HPDE6-E6E7 (cell line): ENCODE results near the gene BARX1.

ENCODE experiments used
- DNase-seq: peaks from one replicate; pipeline ENCODE4 v3.0.0; 2011; ENCODE audit warnings: missing footprints; ENCODE audit errors: extremely low spot score

Gene BARX1

GRCh38 chr9:93917121-93917853, 37.9 kb downstream of the BARX1 start:
- DNase-seq: no peak

DNA sequence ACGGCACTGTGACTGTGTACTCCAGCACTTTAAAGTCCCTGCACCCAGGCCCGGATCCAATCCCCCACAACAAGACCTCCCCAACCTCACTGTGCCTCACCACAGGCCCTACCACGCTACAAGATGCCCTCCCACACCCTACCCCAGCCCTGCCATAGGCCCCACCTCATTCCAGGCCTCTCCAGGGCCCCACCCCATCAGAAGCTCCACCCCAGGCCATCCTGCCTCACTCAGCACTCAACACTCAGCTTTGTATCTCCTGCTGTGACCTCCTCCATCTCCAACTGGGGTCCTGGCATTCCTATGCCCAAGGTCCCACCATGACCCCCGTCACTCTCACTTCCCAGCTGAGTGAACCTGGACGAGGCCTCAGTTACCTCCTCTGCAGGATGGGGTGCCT, 38.8 kb downstream of the BARX1 start:
- DNase-seq: no peak

- no peak for DNase-seq
Measured at GRCh38 chr9:93911801-93912554, 43.2 kb downstream of the BARX1 start.

GRCh38 chr9:93911136-93911745, 43.9 kb downstream of the BARX1 start:
- DNase-seq: no peak

DNA sequence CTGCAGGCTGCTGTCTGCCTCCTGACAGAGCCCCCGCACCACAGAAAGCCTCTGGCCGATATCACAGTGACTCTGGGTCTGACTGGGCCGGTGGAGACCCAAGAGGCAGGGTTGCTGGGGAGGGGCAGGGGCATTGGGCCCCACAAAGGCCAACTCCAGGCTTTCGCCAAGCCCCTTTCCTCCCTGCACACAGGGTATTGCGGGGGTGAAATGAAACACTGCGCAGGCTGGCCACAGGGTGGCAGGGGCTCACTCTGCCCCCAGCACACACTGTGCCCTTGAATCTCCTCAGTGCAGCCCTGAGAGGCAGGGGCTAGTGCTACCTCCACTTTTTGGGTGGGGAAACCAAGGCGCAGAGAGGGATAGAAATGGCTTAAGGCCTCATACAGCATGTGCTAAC, 44.6 kb downstream of the BARX1 start:
- DNase-seq: no peak

- DNase-seq: no peak
Measured at GRCh38 chr9:93910196-93910595, 45.0 kb downstream of the BARX1 start.

GRCh38 chr9:93909242-93909616, 45.9 kb downstream of the BARX1 start:
- DNase-seq: no peak

DNA sequence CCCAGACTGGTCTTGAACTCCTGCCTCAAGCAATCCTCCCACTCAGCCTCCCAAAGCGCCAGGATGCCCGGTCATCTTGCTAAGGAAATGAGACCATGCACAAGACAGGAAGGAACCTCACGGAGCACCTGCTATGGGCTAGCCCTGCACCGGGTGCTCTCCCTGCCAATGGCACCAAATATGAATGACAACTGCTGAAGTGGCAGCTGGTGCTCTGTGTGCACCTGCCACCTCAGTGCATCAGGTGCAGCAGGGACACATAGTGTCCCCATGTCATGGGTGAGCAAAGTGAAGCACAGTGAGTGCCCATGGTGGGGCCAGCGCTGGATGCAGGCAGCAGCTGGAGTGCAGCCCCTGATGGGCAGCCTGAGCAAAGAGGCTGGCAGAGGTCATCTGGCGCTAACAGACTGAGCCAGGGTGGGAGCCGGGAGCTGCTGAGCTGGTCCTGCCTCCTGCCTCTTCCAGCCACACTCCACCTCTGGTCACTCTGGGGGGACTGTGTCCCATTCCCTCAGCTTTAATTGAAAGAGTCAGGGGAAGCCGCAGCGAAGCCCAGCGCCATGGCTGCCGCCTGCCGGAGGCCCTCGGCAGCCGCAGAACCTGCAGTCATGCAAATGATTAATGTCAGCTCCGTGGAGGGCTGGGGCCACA, 46.4 kb downstream of the BARX1 start:
- DNase-seq: no peak

- DNase-seq: no peak
Measured at GRCh38 chr9:93907551-93908199, 47.5 kb downstream of the BARX1 start.

DNA sequence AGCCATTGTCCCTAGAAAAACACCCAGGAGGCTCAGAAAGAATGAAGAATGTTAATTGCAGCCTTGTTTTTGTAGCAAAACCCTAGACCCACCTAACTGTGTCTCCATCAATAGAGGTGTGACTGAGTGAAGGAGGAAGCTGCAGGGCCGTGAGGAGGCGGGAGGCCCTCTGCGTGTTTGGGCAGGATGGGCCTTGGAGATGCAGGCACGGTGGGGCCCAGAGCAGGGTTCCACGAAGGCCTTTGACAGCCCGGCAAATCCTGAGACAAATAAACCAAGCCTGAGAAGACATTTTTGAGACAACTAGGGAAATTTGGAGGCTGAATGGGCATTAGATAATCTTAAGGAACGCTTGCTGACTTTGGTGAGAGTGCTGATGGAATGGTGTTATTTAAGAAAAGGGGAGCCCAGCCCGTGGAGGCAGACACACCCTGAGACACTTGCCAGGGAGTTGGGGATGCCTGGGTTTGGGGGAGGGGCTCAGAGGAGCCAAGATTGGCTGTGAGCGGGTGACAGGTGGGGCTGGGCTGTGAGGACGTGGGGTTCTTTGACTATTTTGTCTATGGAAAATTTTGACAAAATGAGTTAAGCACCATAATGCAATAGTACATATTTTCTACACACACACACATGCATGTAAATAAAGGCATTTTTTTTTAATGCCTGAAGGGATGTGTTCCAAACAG, 48.8 kb downstream of the BARX1 start:
- no peak for DNase-seq

- no peak for DNase-seq
Measured at GRCh38 chr9:93905473-93906133, 49.6 kb downstream of the BARX1 start.

GRCh38 chr9:93904649-93905472, 50.3 kb downstream of the BARX1 start:
- no peak for DNase-seq

DNA sequence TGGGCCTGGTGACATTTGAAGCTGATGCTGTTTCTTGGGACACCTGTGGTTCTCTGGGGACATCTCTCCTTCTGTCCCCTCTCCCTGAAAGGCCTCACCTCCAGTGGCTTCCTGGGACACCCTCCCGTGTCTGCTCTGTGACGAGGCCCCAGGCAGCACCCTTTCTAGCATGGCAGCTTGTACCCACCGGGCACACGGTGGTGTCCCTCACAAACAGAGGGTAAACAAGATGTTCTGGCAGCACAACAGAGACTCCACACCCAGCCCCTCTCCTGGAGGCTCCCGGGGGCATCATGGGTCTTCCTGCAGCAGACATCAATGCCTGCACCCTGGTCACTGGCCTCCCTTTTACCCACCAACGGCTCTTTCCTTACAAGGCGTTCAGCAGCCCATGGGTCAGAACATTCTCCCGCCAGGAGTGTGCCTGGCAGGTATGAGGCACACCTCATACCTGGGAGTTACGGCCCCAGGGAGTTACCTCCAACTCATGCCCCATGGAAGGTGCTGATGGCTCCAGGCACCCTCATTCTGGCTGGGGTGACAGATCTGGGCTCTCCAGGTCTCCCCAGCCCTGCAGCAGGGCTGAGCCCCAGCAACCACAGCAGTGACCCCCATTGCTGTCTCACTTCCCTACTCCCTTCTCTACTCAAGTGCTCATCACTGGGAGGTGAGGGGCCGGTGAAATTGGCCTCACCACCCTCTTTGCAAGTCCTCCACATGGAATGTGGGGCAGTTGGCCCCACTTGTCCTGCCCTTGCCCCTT, 51.1 kb downstream of the BARX1 start:
- DNase-seq: no peak

DNA sequence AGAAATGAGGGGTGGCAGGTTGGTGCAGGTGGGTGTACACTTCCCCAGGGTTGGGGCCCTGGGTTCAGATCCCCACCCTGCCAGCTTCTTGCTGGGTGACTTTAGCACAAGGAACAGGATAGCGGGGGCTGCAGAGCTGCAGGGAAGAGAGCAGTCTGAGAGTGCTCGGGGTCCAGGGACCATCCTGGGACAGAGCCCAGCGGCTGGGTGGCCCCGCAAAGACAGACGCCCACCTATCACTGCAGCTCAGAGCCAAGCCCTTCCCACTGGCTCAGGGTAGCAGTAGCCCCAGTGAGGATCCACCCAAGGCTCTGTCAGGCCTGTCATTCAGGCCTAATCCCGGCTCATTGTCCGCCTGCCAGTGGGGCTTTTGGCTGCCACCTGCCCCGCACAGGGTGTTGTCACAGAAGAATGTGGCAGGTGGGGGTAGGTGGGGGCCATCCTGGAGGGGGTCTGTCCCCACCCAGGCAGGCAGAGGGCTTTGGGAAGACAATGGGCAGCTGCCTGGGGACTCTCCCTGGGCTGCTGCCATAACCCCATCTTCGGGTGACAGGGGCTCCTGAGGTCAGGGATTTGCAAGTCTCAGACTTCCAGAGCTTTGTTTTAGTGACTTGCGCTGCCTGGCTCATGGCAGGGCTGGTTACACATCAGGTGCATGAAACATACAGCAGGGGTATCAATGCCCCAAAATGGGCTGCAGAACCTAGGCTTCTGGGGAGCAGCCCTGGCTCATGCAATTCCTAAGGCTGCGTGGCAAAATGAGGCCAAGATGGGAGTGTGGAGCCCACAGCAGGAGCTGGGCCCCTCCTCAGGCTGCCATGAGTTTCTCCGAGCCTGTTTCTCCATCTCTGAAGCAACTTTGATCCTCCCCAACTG, 52.1 kb downstream of the BARX1 start:
- DNase-seq: no peak

DNA sequence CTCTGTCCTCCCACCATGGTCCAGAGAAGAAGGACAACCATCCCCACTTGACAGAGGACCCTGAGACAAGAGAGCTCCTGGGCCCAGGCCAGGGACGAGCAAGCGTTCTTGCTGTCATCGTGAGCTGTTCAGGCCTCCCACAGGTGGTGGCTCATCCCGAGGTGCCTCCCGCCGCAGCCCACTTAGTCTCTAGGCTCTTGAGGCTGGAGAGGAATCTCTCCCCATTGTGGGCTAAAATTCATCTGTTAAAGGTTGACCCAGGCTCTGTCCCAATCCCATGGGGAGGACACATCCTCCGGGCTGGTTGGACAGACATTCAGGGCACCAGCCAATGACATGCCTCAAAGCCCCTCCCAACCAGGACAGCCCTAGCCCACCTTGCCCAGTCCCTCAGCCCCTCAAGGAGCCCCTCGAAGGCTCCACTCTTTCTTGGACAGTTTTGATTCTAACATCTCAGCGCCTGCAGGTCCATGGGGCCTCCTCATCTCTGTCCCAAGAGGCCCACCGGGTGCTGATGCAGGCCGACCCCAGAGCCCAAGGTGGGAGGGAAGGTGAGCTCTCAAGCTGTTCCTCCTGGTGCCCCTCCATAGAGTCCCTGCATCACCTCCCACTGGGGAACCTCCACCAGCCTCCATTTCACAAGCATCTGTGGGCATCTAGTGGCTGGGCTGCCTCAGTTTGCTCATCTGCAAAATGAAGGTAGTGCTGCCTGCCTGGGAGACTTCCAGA, 52.9 kb downstream of the BARX1 start:
- DNase-seq: no peak
